Upper lobe of left lung (tissue), 6 donors: Measurements from ENCODE around the gene RER1. TPM values are rescaled to one million over a fixed set of nuclear protein-coding genes. Genes with fewer than 3 reads are reported as not detected.

Source experiments
- ATAC-seq, 2 donors: fragments of 200-7000 bp; cut with Tn5 transposase; one replicate each; pipeline ENCODE4 v1.9.1; 2022; ENCODE audit warnings: mild to moderate bottlenecking in 2 of 2, moderate library complexity in 2 of 2; ENCODE audit not compliant: low FRiP score in 2 of 2
- DNase-seq, 2 donors: peaks; one replicate each; pipeline ENCODE4 v3.0.0-alpha.2; 2019 to 2020
- H3K27ac ChIP-seq, 4 donors: fragments of 200-600 bp; sonication (generic); one replicate each; pipeline ENCODE4 v1.5.1; 2016 to 2019
- H3K27me3 ChIP-seq, 4 donors: fragments of 200-600 bp; sonication (generic); one replicate each; pipeline ENCODE4 v1.5.1; 2017 to 2019
- H3K36me3 ChIP-seq, 4 donors: fragments of 200-600 bp; sonication (generic); one replicate each; pipeline ENCODE4 v1.5.1; 2016 to 2019
- H3K4me1 ChIP-seq, 4 donors: fragments of 200-600 bp; sonication (generic); one replicate each; pipeline ENCODE4 v1.5.1; 2018 to 2019
- H3K4me3 ChIP-seq, 4 donors: fragments of 200-600 bp; sonication (generic); one replicate each; pipeline ENCODE4 v1.5.1; 2017 to 2019; ENCODE audit warnings: mild to moderate bottlenecking in 2 of 4, moderate library complexity in 1 of 4
- H3K9me3 ChIP-seq, 4 donors: fragments of 200-600 bp; sonication (generic); one replicate each; pipeline ENCODE4 v1.5.1; 2018 to 2019
- EP300 ChIP-seq, 4 donors: sonication (generic); formaldehyde crosslinking; IDR thresholded peaks; one replicate each; pipeline ENCODE4 v1.5.1; 2017; ENCODE audit warnings: antibody characterized with exemption in 4 of 4, control low read depth in 2 of 4
- POLR2A ChIP-seq, 4 donors: fragments of 450-650 bp; IDR thresholded peaks; one replicate each; pipeline ENCODE4 v1.5.1; 2016 to 2017; ENCODE audit warnings: antibody characterized with exemption in 4 of 4, mild to moderate bottlenecking in 2 of 4
- POLR2AphosphoS5 ChIP-seq, 2 donors: sonication (generic); formaldehyde crosslinking; IDR thresholded peaks; one replicate each; pipeline ENCODE4 v1.5.1; 2017; ENCODE audit warnings: antibody characterized with exemption in 2 of 2
- WGBS, 2 donors: methylation state at CpG; one replicate each; pipeline ENCODE4 v1.1.5; 2017 to 2018; 5-methylcytosine and 5-hydroxymethylcytosine counted together
- total RNA-seq, 6 donors: library from RNA; depleted of rRNA in 4 of 6; stranded (reverse); fragments of >200 nt in 4 of 6; gene quantifications; one replicate each; pipeline versions ENCODE4 v1.1.0 to v1.2.1, GENCODE V29; 2016 to 2021
- TF ChIP-seq, protein P1 (sequence below), 6 experiments: fragments of 450-650 bp in 4 of 6; fragments of 200-600 bp in 2 of 6; sonication (generic) in 2 of 6; IDR thresholded peaks; one replicate each; pipeline ENCODE4 v1.5.1; 2016 to 2019; ENCODE audit warnings: antibody characterized with exemption in 6 of 6
- donor health status: DM: no; HTN: no; CAD: no; lungs with moderate emphysema.
- donor health status: DM: no; HTN: yes; CAD: no; lungs with severe emphysema.

Gene RER1
- total RNA-seq, 6 donors from 2014 or later = 48.2 to 133 (median 61.1) TPM

DNA sequence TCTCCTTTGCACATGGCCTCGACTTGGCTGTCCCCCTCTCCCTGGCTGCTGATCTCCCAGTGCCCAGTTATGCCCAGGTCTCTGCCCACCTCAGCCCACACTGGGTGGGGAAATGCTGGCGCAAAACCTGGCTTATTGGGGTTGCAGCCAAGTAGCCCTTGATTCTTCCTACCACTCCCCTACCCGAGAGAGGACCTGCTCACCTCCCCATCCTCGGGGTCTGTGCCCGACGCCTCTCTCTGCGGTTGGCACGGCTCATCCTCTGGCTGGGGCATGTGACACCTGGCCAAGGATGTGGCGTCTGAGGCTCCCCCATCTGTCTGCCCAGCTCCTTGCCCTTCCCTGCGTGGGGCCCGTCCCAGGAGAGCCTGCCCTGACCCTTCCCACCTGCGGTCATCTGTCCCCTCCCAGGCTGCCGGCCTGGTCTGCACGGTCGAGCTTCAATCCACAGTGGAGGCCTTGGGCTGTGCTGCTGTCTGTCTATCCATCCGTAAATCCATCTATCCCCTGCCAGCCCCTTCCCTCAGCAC lies 27.2 kb downstream of the RER1 start:
- WGBS, 2 donors = 77 to 88% methylated on average over 13 to 14 of the region's 16 CpGs
- Histone ChIP-seq H3K9me3 (peaks cover 0 to 11% (median 0%) of the 10 kb centered on the region in 4 donors), H3K27me3 (peaks cover 0 to 11% (median 3%) of the 10 kb centered on the region in 4 donors), H3K27ac (no peak overlapping the region), H3K4me3 (no peak overlapping the region), H3K36me3 (no peaks in the 10 kb centered on the region), H3K4me1 (peaks cover 8 to 14% (median 11%) of the 10 kb centered on the region in 4 donors)
- peak in 1 of 2 donors; percentile 59 for DNase-seq
- no peak for TF ChIP-seq EP300 (IDR thresholded peaks at IDR 0.05)
- no peak for TF ChIP-seq POLR2AphosphoS5 (IDR thresholded peaks at IDR 0.05)
- ATAC-seq = no peak

DNA sequence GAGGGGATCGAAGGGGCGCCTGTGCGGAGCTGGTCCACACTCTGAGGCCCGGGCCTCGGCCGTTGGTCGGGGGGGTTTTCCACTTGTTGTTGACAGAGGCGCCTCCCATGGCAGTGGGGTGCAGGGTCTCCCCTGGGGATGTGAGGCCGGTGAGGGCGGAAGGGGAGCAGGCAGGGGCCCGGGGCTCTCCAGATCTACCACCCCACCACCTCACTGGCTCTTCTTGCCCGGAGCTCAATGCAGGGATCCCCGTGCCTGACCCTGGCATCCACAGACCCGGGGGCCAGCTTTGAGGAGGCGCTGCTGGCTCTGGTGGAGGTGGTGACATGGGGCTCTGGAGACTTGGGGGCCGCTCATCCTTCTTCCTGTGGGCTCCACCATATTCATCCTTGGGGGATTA lies 27.8 kb downstream of the RER1 start:
- no peak for TF ChIP-seq EP300 (IDR thresholded peaks at IDR 0.05)
- TF ChIP-seq POLR2AphosphoS5 (IDR thresholded peaks at IDR 0.05) = no peak
- TF ChIP-seq, protein P1, sequence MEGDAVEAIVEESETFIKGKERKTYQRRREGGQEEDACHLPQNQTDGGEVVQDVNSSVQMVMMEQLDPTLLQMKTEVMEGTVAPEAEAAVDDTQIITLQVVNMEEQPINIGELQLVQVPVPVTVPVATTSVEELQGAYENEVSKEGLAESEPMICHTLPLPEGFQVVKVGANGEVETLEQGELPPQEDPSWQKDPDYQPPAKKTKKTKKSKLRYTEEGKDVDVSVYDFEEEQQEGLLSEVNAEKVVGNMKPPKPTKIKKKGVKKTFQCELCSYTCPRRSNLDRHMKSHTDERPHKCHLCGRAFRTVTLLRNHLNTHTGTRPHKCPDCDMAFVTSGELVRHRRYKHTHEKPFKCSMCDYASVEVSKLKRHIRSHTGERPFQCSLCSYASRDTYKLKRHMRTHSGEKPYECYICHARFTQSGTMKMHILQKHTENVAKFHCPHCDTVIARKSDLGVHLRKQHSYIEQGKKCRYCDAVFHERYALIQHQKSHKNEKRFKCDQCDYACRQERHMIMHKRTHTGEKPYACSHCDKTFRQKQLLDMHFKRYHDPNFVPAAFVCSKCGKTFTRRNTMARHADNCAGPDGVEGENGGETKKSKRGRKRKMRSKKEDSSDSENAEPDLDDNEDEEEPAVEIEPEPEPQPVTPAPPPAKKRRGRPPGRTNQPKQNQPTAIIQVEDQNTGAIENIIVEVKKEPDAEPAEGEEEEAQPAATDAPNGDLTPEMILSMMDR (IDR thresholded peaks at IDR 0.05) = no peak
- TF ChIP-seq POLR2A (IDR thresholded peaks at IDR 0.05) = no peak
- WGBS, 2 donors = 80 to 81% methylated on average over 3 to 11 of the region's 16 CpGs
- no peaks in the 10 kb centered on the region for H3K36me3 ChIP-seq
- DNase-seq = peak in 1 of 2 donors; percentile 64
- ATAC-seq = no peak
- H3K9me3 ChIP-seq = peaks cover 0 to 11% (median 0%) of the 10 kb centered on the region in 4 donors
- no peak overlapping the region for H3K27ac ChIP-seq
- peaks cover 0 to 11% (median 3%) of the 10 kb centered on the region in 4 donors for H3K27me3 ChIP-seq
- no peak overlapping the region for H3K4me3 ChIP-seq
- H3K4me1 ChIP-seq = peaks cover 2 to 8% (median 5%) of the 10 kb centered on the region in 4 donors

DNA sequence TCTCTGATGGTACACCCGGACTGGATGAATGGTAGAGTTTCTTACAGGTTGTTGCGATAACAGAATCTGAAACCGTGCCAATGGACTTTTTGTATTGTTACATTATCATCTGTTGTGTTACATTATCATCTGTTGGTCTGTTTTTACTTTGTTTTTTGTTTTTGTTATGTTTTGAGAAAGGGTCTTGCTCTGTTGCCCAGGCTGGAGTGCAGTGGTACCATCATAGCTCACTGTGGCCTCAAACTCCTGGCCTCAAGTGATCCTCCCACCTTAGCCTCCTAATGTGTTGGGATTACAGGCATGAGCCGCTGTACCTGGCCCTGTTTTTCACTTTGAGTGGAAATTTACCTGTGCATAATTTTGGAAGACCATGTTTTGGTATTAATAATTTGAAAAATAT lies 30.9 kb downstream of the RER1 start:
- H3K4me1 ChIP-seq = no peaks in the 10 kb centered on the region
- TF ChIP-seq POLR2AphosphoS5 (IDR thresholded peaks at IDR 0.05) (no peak), POLR2A (IDR thresholded peaks at IDR 0.05) (no peak), EP300 (IDR thresholded peaks at IDR 0.05) (no peak)
- TF ChIP-seq, protein P1 (IDR thresholded peaks at IDR 0.05) = no peak
- no peaks in the 10 kb centered on the region for H3K36me3 ChIP-seq
- no peak for DNase-seq
- WGBS, 2 donors = 86 to 93% methylated on average over 4 of the region's 4 CpGs
- ATAC-seq = no peak
- H3K27ac ChIP-seq = no peak overlapping the region
- no peak overlapping the region for H3K4me3 ChIP-seq
- peaks cover 0 to 6% (median under 1%) of the 10 kb centered on the region in 4 donors for H3K27me3 ChIP-seq
- H3K9me3 ChIP-seq = peaks cover 0 to 11% (median 0%) of the 10 kb centered on the region in 4 donors

DNA sequence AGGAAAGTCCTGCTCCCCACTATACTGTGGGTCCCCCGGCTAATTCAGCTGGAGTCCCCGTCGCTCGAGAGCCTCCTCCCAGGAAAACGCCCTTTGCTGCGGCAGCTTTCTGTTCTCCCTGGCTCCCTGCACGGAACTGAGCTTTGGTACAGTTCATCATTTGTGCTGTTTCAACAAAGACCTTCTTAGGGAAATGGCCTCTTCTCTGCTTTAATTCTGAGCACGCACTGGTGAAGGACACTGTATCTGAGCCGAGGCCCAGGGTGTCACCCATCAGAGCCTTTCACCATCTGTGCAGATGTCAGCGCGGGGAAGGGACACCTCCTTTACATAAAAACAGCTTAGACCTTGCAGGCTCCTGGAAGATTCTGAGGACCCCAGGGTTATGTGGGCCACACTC lies 34.3 kb downstream of the RER1 start:
- ATAC-seq (no peak), DNase-seq (no peak)
- no peaks in the 10 kb centered on the region for H3K4me1 ChIP-seq
- WGBS, 2 donors = 73 to 82% methylated on average over 11 of the region's 11 CpGs
- no peaks in the 10 kb centered on the region for H3K36me3 ChIP-seq
- TF ChIP-seq, protein P1 (IDR thresholded peaks at IDR 0.05) = no peak
- TF ChIP-seq EP300 (IDR thresholded peaks at IDR 0.05) (no peak), POLR2AphosphoS5 (IDR thresholded peaks at IDR 0.05) (no peak), POLR2A (IDR thresholded peaks at IDR 0.05) (no peak)
- H3K9me3 ChIP-seq = peaks cover 0 to 11% (median 8%) of the 10 kb centered on the region in 4 donors
- no peak overlapping the region for H3K27ac ChIP-seq
- no peaks in the 10 kb centered on the region for H3K27me3 ChIP-seq
- H3K4me3 ChIP-seq = no peak overlapping the region

DNA sequence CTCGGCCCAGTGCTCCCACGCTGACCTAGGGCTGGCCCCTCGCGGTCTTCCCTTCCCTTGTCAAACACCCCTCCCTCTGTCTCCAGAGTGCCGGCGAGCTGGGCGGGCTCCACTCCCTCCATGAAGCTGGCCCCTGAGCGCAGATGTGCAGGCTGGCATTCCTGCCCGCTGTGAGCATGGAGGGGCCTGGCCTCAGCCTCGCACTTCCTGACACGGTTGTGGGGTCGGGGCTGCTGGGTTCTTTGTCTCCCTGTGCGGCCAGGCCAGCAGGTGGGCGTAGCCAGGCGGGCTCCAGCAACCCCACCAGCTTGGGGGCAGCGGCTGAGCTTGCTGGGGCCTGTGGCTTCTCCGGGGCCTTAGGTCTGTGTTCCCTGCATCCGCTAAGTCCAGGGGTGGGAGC lies 34.9 kb downstream of the RER1 start:
- Histone ChIP-seq H3K27ac (no peak overlapping the region), H3K27me3 (no peaks in the 10 kb centered on the region), H3K36me3 (no peaks in the 10 kb centered on the region), H3K9me3 (peaks cover 0 to 11% (median 8%) of the 10 kb centered on the region in 4 donors), H3K4me3 (no peak overlapping the region), H3K4me1 (no peaks in the 10 kb centered on the region)
- TF ChIP-seq EP300 (IDR thresholded peaks at IDR 0.05) = no peak
- no peak for TF ChIP-seq POLR2A (IDR thresholded peaks at IDR 0.05)
- no peak for TF ChIP-seq POLR2AphosphoS5 (IDR thresholded peaks at IDR 0.05)
- TF ChIP-seq, protein P1 (IDR thresholded peaks at IDR 0.05) = no peak
- DNase-seq (peak in 1 of 2 donors; percentile 72), ATAC-seq (no peak)
- 50 to 75% methylated on average over 2 to 18 of the region's 18 CpGs for WGBS, 2 donors
